Activated CD8-positive, alpha-beta memory T cell treated with anti-CD3 and anti-CD28 coated beads, Interleukin-2, amount 50 U/mL, for 24 hours (primary cell): Measurements from ENCODE around the gene NLRX1.
"Not testable (repeated sequence)": the region's sequence is repeated elsewhere in the genome, so short reads cannot be mapped to it uniquely, and the experiment has no call there.

ENCODE experiments used
- DNase-seq: peaks from one replicate; pipeline ENCODE4 v3.0.0-alpha.2; 2020; ENCODE audit errors: extremely low read depth

Gene NLRX1

DNA sequence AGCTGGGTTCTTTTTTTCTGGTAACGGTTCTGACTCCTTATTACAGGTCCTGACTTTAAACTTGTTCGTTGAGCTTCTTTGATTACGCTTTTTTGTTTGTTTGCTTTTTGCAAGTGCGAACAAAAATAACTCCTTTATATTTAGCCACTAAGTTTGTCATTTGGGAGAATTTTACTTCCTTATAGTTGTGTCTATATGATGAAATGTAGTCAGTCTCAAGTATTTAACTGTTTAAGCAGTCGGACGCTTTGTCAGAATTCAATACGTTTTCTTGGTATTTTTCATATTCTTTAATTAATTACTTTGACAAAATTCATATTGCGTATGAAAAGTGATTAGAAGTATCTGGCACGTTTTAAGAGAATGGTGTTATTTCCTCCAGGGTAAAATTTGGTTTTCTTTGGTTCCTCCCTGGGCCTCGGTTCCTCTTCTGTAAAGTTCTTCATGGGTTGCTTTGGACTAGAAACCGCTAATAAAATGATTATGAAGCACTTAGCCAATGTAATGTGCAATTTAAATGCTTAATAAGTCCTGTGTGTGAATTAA lies 39.0 kb downstream of the NLRX1 start:
- DNase-seq = no peak

DNA sequence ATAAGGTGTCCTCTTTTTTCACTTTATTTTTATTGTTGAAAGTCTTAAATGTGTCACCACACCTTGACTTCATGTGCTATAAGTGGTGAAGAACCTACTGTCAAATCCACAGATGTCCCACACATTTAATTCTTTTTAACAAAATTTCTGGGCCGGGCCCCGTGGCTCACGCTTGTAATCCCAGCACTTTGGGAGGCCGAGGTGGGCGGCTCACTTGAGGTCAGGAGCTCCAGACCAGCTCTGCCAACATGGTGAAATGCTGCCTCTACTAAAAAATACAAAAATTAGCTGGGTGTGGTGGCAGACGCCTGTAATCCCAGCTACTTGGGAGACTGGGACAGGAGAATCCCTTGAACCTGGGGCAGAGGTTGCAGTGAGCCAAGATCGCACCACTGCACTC lies 40.7 kb downstream of the NLRX1 start:
- DNase-seq = no peak

DNA sequence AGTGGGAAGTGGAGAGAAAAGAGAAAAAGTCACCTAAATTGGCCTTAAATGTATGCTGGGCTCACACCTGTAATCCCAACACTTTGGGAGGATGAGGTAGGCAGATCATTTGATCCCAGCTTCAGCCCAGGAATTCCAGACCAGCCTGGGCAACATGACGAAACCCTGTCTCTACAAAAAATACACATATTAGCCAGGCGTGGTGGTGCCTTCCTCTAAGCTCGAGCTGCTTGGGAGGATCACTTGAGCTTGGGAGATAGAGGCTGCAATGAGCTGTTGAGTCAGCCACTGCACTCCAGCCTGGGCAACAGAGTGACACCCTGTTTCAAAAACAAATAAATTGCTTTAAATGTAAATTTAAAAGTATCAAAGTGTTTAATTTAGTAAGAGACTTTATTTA lies 41.5 kb downstream of the NLRX1 start:
- DNase-seq = no peak

DNA sequence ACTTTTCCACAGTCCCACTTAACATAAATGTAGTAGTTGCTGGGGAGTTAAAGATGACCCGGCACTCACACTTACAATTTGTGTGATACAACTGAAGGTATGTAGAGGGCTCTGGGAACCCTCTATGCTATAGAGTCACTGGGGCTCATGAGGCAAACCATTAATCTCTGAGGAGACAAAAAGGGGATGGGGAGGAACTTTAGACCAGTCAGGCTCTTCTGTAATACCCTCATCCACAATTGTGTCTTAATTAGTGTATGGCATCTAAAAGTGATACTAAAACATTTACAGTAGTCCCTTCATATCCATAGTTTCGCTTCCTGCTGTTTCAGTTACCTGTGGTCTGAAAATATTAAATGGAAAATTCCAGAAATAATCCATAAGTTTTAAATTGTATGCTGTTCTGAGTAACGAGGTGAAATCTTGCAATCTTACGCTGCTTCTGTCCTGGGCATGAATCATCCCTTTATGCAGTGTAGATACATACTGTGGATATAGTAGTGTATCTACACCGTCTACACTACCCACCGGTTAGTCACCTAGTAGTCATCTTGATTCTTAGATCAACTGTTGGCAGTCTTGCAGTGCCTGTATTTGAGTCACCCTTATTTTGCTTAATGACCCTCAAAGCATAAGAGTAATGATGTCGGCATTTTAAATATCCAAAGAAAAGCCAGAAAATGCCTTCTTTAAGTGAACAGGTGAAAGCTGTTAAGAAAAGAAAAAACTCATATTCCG lies 49.8 kb downstream of the NLRX1 start:
- DNase-seq = no peak

DNA sequence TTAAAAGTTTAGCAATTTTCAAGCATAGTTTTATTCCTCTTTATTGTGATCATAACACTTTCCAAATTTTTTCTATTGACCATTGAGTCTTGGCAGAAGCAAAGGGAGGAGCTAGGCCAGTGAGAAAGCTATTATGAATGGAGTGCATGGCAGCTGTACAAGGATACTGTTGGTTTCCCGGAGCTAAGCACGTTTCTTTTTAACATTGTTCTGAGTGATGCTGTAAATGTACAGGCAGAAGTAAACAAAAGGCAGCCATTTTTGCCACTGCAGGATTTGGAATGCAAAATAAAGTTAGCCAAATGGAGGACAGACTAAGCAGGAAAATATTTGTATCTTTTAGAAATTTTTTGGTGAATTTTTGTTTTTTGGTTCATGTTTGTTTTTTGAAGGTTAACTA lies 53.8 kb downstream of the NLRX1 start:
- no peak for DNase-seq

DNA sequence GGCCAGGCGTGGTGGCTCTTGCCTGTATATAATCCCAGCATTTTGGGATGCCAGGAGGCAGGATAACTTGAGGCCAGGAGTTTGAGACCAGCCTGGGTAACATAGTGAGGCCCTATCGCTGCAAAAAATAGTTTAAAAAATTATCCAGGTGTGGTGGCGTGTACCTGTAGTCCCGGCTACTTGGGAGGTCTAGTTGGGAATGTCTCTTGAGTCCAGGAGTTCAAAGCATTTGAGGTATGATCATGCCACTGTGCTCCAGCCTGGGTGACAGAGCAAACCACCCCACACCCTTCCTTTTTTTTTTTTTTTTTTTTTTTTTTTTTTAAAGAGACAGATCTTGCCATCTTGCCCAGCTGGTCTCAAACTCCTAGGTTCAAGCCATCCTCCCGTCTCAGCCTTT lies 54.4 kb downstream of the NLRX1 start:
- no peak for DNase-seq

DNA sequence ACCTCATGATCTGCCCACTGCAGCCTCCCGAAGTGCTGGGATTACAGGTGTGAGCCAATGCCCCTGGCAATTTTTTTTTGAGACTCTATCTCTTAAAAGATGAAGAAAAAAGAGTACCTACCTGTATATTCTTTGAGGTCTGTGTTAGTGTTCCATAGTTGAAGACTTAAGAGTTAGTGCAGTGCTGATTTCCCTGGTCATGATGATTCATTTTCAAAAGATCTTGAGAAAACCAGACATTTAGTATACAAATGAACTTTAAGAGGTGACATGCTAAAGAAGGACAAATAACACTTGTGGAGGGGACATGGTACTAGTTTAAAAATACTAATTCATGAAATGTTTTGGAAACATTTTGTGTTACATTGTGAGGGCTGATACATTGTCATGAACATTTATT lies 55.3 kb downstream of the NLRX1 start:
- DNase-seq = no peak

DNA sequence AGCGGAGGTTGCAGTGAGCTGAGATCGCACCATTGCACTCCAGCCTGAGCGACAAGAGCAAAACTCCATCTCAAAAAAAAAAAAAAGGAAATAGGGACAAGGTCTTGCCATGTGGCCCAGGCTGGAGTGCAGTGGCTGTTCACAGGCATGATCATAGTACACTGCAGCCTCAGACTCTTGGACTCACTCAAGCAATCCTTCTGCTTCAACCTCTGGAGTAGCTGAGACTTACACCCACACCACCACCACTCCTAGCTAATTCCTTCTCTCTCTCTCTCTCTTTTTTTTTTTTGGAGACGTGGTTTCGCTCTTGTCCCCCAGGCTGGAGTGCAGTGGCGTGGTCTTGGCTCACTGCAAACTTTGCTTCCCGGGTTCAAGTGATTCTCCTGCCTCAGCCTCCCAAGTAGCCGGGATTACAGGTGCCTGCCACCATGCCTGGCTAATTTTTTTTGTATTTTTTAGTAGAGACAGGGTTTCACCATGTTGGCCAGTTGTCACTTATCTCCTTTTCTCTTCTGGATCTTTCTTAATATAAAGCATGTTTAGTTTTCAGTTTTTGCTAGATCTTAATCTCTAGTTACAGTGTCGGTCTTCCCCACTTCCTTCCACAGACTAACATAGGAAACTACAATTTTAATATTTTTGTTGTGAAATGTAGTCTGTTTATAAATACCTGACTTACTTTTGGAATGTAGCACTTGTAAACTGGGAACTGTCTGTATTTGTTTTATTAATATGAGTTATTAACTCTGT lies 60.2 kb downstream of the NLRX1 start:
- not testable (repeated sequence) for DNase-seq

DNA sequence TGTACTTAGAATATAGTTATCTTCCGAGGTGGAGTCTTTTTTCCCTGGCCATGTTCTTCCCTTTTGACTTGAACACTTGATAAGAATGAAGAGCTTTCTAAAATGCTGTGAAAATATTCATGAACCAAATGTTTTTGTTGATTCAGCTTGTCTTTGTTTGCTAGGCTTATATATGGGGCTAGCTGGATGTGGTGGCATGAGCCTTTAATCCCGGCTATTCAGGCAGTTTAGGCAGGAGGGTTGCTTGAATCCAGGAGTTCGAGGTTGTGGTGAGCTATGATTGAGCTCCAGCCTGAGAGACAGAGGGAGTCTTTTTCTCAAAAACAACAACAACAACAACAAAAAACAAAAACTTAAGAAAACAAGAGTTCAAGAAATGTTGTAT lies 60.8 kb downstream of the NLRX1 start:
- no peak for DNase-seq

DNA sequence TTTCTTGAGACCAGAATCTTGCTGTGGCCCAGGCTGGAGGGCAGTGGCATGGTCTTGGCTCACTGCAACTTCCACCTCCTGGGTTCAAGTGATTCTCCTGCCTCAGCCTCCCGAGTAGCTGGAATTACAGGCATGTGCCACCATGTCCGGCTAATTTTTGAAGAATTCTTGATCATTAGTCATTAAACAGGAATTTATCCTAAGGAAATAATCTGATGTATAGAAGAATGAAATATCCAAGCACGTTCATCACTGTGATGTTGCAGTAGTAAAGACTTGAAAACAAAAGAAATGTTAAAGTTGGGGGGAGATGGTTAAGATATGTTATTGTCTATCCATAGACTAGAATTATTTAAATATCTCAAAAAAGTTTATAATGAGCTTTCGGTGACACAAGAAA lies 61.2 kb downstream of the NLRX1 start:
- no peak for DNase-seq
